WI38 (cell line): ENCODE results near the gene FRMD6.

Experiments
- H3K4me3 ChIP-seq: 2 replicates; pipeline ENCODE4 v1.5.1; 2011; ENCODE audit warnings: low read depth, mild to moderate bottlenecking, control low read depth, low read length
- TF ChIP-seq, protein P1 (sequence below): IDR thresholded peaks from 2 replicates; pipeline ENCODE4 v1.5.1; 2012; ENCODE audit warnings: low read depth, mild to moderate bottlenecking, control low read depth, low read length

The FRMD6 gene

DNA sequence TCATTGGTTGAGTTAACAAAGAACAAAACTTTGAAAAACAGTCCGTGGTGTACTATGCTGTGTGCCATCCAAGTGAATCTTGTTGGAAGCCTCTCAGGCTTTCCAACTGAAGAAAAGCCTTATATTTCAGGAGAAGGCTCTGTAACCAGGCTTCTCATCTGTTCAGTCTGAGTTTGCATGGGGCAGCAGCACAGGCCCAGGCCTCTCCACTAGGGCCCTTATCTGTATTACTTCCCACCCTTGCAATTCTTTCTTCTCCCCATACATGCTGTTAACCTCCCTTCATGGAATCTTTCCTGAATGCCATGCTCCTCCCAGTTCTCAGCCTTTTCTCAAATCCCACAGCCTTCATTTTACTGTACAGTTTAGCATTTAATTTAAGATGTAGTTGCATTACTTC, 28.3 kb downstream of the FRMD6 start:
- TF ChIP-seq, protein P1, sequence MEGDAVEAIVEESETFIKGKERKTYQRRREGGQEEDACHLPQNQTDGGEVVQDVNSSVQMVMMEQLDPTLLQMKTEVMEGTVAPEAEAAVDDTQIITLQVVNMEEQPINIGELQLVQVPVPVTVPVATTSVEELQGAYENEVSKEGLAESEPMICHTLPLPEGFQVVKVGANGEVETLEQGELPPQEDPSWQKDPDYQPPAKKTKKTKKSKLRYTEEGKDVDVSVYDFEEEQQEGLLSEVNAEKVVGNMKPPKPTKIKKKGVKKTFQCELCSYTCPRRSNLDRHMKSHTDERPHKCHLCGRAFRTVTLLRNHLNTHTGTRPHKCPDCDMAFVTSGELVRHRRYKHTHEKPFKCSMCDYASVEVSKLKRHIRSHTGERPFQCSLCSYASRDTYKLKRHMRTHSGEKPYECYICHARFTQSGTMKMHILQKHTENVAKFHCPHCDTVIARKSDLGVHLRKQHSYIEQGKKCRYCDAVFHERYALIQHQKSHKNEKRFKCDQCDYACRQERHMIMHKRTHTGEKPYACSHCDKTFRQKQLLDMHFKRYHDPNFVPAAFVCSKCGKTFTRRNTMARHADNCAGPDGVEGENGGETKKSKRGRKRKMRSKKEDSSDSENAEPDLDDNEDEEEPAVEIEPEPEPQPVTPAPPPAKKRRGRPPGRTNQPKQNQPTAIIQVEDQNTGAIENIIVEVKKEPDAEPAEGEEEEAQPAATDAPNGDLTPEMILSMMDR: no peak

DNA sequence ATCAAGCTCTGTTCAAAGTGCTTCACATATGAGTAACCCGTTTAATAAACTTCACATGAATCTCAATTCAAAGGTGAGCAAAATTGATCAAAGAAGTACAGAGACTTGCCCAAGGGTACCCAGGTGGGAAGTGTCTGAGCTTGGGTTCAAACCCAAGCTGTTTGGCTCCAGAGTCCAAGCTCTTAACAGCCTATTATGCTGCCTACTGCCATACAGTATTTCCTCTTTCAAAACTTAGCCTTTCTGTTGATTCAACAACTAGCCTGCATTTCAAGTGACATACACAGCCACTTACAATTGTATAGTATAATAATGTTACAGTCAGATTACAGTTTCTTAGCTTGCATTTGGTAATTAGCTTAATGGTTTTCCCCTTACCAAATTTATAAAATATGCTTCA, 29.7 kb downstream of the FRMD6 start:
- H3K4me3 ChIP-seq: no peak overlapping the region
- TF ChIP-seq, protein P1: no peak

More for the DNA sequence above, 28.3 kb downstream of the FRMD6 start:
- H3K4me3 ChIP-seq: no peak overlapping the region

DNA sequence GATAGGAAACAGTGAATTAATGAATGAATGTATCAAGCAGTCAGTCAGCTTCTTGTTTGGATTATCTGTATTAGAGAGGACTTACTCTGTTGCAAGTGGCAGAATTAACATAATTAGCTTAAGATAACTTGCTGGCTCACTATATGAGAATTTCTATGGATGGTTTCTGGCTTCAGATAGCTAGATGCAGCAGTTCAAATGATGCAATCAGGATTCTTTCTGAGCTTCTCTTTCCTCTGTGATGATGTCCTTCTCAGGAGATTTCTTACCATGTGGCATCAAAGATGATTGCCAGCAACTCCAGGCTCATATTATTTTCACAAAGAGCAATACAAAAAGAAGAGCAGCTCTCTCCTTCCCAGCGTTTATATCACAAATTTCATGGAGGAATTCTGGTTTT, 30.7 kb downstream of the FRMD6 start:
- TF ChIP-seq, protein P1: no peak
- no peak overlapping the region for H3K4me3 ChIP-seq

DNA sequence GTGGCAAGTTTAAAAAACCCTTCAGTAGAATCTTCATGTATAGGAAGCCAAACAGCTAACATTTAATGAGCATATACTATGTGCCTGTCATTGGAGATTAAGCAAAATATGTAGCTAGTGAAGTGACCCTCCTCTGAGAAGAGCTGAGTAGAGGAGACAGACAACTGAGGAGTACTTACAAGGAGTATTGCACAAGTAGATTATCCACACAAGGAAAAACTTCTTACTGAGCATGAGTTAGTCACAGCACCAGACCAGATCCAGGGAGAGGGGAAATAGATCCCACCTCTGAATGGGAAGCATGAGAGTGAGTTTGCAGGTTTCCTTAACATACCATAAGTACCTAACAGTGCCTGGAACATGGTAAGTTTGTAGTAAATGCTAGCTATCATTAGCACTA, 33.0 kb downstream of the FRMD6 start:
- H3K4me3 ChIP-seq: no peak overlapping the region
- TF ChIP-seq, protein P1: no peak

DNA sequence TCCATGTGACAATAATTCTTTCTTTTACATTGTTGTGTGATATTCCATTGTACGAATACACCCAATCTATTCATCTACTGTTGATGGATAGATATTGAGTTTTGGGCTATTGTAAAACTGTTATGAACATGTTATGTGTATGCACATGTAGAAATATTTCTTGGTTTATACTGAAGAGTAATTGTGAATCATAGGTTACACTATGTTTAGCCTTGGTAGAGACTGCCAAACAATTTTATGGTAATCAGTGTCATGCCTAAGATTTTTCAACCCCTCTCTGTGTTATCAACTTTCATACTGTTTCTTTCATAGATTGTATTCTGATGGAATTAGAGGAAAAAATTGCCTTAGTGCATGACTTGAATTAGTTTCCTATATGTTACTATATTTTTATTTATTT, 39.5 kb downstream of the FRMD6 start:
- TF ChIP-seq, protein P1: no peak

DNA sequence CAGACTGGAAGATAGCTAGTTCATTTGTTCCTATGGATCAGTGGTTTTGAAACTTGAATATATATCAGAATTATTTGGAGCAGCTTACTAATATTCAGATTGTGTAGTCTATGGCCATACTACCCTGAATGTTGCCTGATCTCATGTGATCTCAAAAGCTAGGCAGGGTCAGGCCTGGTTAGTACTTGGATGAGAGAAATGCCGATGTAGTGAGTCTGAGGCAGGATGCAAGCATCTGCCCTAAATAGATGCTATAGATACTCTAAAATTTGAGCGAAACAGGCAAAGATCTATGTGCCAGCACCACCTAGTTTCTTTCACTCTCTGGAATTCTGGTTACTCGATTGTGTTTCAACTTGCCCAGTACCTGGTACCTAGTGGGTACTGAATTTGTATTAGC, 40.9 kb downstream of the FRMD6 start:
- no peak overlapping the region for H3K4me3 ChIP-seq
- TF ChIP-seq, protein P1: no peak

More for the DNA sequence above, 39.5 kb downstream of the FRMD6 start:
- no peak overlapping the region for H3K4me3 ChIP-seq

DNA sequence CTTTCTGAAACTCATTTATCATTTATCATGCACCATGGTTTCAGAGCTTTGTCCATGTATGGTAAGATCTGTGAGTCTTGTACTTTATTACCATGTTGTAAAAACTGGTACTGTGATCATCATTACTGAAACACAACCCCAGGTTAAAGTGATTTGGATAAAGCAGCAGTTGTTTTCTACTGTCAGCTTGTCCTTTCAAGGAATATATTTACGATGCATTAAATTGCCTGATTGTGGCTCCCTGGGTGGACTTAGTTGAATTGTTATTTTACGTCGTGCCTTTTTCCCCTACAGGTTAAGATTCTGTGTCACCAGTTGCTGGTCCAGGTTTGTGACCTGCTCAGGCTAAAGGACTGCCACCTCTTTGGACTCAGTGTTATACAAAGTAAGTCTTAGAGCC, 46.1 kb downstream of the FRMD6 start:
- TF ChIP-seq, protein P1: no peak
- no peak overlapping the region for H3K4me3 ChIP-seq
